HL-60 (cell line): Measurements from ENCODE around the gene RAI1.

Experiments
- CTCF ChIP-seq: IDR thresholded peaks from one replicate; pipeline ENCODE4 v1.5.1; 2011; ENCODE audit warnings: low read length, control low read depth, inconsistent platforms; ENCODE audit not compliant: insufficient read depth
- GABPA ChIP-seq: IDR thresholded peaks from 2 replicates; pipeline ENCODE4 v1.6.1; 2012; ENCODE audit warnings: low read depth
- POLR2AphosphoS5 ChIP-seq: IDR thresholded peaks from 2 replicates; pipeline ENCODE4 v1.6.1; 2012; ENCODE audit warnings: low read depth
- REST ChIP-seq: IDR thresholded peaks from 2 replicates; pipeline ENCODE4 v1.6.1; 2012; ENCODE audit warnings: low read depth; ENCODE audit not compliant: insufficient replicate concordance

GRCh38 chr17:17830269-17830567, 149.0 kb downstream of the RAI1 start:
- TF ChIP-seq CTCF (no peak), POLR2AphosphoS5 (no peak), REST (no peak), GABPA (no peak)
